OCI-LY7 (cell line): ENCODE measurements around the gene FAIM2. TPM values are rescaled to one million over a fixed set of nuclear protein-coding genes. Genes with fewer than 3 reads are reported as not detected.

Experiments
- BruUV-seq: library from RNA; stranded (reverse); fragments of 400-500 nt; replicated peaks from 2 replicates; lab custom pipeline; 2021; lab: Mats Ljungman, UMichigan
- CTCF ChIA-PET: fragments of 300-600 bp; sonication (Branson Sonifier 250); formaldehyde crosslinking; loops from one replicate; lab custom pipeline; 2022; ENCODE audit warnings: antibody characterized with exemption; ENCODE audit not compliant: unreplicated experiment; lab: Charles Lee
- POLR2A ChIA-PET: fragments of 300-600 bp; sonication (Branson Sonifier 250); formaldehyde crosslinking; loops from one replicate; lab custom pipeline; 2022; ENCODE audit warnings: antibody characterized with exemption; lab: Charles Lee
- DNase-seq: peaks from one replicate; pipeline ENCODE4 v3.0.0-alpha.2; 2015; ENCODE audit warnings: low spot score
- H2AFZ ChIP-seq: fragments of 200-600 bp; sonication (generic), shearing (Covaris generic); 2 replicates; pipeline ENCODE4 v1.6.1; 2014; ENCODE audit warnings: mild to moderate bottlenecking, antibody characterized with exemption, low read length, moderate library complexity
- H3K27ac ChIP-seq: fragments of 200-600 bp; sonication (generic); 2 replicates; pipeline ENCODE4 v1.5.1; 2014; ENCODE audit warnings: mixed run types, low read depth, mild to moderate bottlenecking, moderate library complexity, low read length, inconsistent platforms; ENCODE audit not compliant: poor library complexity, severe bottlenecking
- H3K36me3 ChIP-seq: fragments of 200-600 bp; sonication (generic); 2 replicates; pipeline ENCODE4 v1.6.1; 2014; ENCODE audit warnings: mild to moderate bottlenecking, antibody characterized with exemption, low read length, moderate library complexity, mixed read lengths; ENCODE audit not compliant: insufficient read depth
- H3K4me1 ChIP-seq: fragments of 200-600 bp; sonication (generic); 2 replicates; pipeline ENCODE4 v1.5.1; 2014; ENCODE audit warnings: mild to moderate bottlenecking, low read length; ENCODE audit not compliant: insufficient read depth, poor library complexity, severe bottlenecking
- H3K4me2 ChIP-seq: fragments of 200-600 bp; sonication (generic); 2 replicates; pipeline ENCODE4 v1.6.1; 2014; ENCODE audit warnings: mild to moderate bottlenecking, low read length
- H3K4me3 ChIP-seq: fragments of 200-600 bp; sonication (generic); 2 replicates; pipeline ENCODE4 v1.5.1; 2014; ENCODE audit warnings: mild to moderate bottlenecking, low read depth, low read length; ENCODE audit not compliant: poor library complexity, severe bottlenecking
- H3K79me2 ChIP-seq: fragments of 200-600 bp; sonication (generic); 2 replicates; pipeline ENCODE4 v1.6.1; 2016; ENCODE audit warnings: low read depth, mild to moderate bottlenecking, low read length, moderate library complexity, mixed read lengths; ENCODE audit not compliant: insufficient read depth
- H3K9me2 ChIP-seq: fragments of 200-600 bp; sonication (generic); 2 replicates; pipeline ENCODE4 v1.6.1; 2016; ENCODE audit warnings: mild to moderate bottlenecking, low read length, mixed read lengths; ENCODE audit not compliant: insufficient read depth
- H3K9me3 ChIP-seq: fragments of 200-600 bp; sonication (generic); 2 replicates; pipeline ENCODE4 v1.6.1; 2014; ENCODE audit warnings: mild to moderate bottlenecking, mixed run types, low read length, mixed read lengths
- H4K20me1 ChIP-seq: fragments of 200-600 bp; sonication (generic); 2 replicates; pipeline ENCODE4 v1.6.1; 2014; ENCODE audit warnings: mild to moderate bottlenecking, antibody characterized with exemption, low read length, moderate library complexity, mixed read lengths; ENCODE audit not compliant: insufficient read depth
- CTCF ChIP-seq: fragments of 200-600 bp; sonication (generic); conservative IDR thresholded peaks from 2 replicates; pipeline ENCODE4 v1.5.1; 2014; ENCODE audit warnings: mild to moderate bottlenecking, antibody characterized with exemption, low read length, moderate library complexity, mixed read lengths
- EZH2phosphoT487 ChIP-seq: fragments of 200-600 bp; sonication (generic); IDR thresholded peaks from 2 replicates; pipeline ENCODE4 v1.6.1; 2018; ENCODE audit warnings: low read depth, borderline replicate concordance, mild to moderate bottlenecking, mixed run types, antibody characterized with exemption, low read length, moderate library complexity, mixed read lengths
- intact Hi-C: fragments of 100-400 bp; cut with micrococcal nuclease; formaldehyde crosslinking; loops from one replicate; pipeline ENCODE4 v1.10.0; 2022; ENCODE audit not compliant: unreplicated experiment
- total RNA-seq, 2 experiments: library from RNA; depleted of rRNA in 1 of 2; stranded (reverse); fragments of >200 nt in 1 of 2; shearing (Covaris generic) in 1 of 2; gene quantifications; 2 replicates each; pipeline ENCODE4 v1.2.3, GENCODE V29; 2014 to 2022

FAIM2 gene
- total RNA-seq, 2 experiments from 2014 or later, result 0.10 TPM; not detected in 1

- Histone ChIP-seq H2AFZ (no peak overlapping the region), H3K79me2 (peaks cover 14% of the 10 kb centered on the region; the same call in 1 of the 2 replicates), H3K36me3 (peaks cover 4% of the 10 kb centered on the region; the same call in 1 of the 2 replicates), H3K4me1 (peaks cover 20% of the 10 kb centered on the region), H3K27ac (no peak overlapping the region), H3K4me3 (no peak overlapping the region), H4K20me1 (no peaks in the 10 kb centered on the region), H3K4me2 (no peak overlapping the region), H3K9me3 (no peaks in the 10 kb centered on the region), H3K9me2 (no peaks in the 10 kb centered on the region)
- POLR2A ChIA-PET, result interaction anchor here (0.5 to 1.2 kb wide), 3 partner anchors 56 to 121 kb away, joined by 3 to 4 read pairs (median 3); no protein-coding TSS in a partner anchor
- intact Hi-C loops, result loop anchor here (1.0 to 10.0 kb wide), 2 partner anchors 63 to 984 kb away; partner anchors contain the start of gene DDX23
- TF ChIP-seq EZH2phosphoT487 (no peak), CTCF (peak; percentile 94)
- BruUV-seq, result no TSS peak
- CTCF ChIA-PET, result interaction anchor here (0.6 to 2.1 kb wide), 4 partner anchors 11 to 291 kb away, joined by 3 to 8 read pairs (median 4); partner anchors contain the start of gene NCKAP5L
- peak; percentile 72 for DNase-seq
Observed at GRCh38 chr12:49838973-49839633, 64.6 kb downstream of the FAIM2 start.

- Histone ChIP-seq H3K9me2 (no peaks in the 10 kb centered on the region), H4K20me1 (no peaks in the 10 kb centered on the region), H3K36me3 (no peaks in the 10 kb centered on the region), H3K79me2 (no peaks in the 10 kb centered on the region), H3K9me3 (no peaks in the 10 kb centered on the region), H2AFZ (no peak overlapping the region), H3K4me3 (no peak overlapping the region), H3K4me1 (peaks cover 8% of the 10 kb centered on the region), H3K4me2 (no peak overlapping the region), H3K27ac (no peak overlapping the region)
- ChIA-PET CTCF (no interaction called here), POLR2A (no interaction called here)
- no peak for DNase-seq
- TF ChIP-seq EZH2phosphoT487 (no peak), CTCF (no peak)
- no TSS peak for BruUV-seq
- intact Hi-C loops, result loop anchor here (5.0 to 10.0 kb wide), 2 partner anchors 196 to 978 kb away; partner anchors contain the start of gene DDX23
Observed at GRCh38 chr12:49832836-49833421, 70.8 kb downstream of the FAIM2 start.
